Heart left ventricle (tissue), 16 donors: ENCODE measurements around the gene ITPR2. TPM values are rescaled to one million over a fixed set of nuclear protein-coding genes. Genes with fewer than 3 reads are reported as not detected.

ENCODE experiments used
- ATAC-seq, 4 donors: fragments of 200-7000 bp; cut with Tn5 transposase; one replicate each; pipeline ENCODE4 v1.9.1; 2020 to 2022; ENCODE audit warnings: moderate library complexity in 4 of 4, mild to moderate bottlenecking in 3 of 4, moderate number of reproducible peaks in 1 of 4
- DNase-seq, 5 donors: peaks; one replicate each; pipeline ENCODE4 v3.0.0-alpha.2; 2020
- H3K27ac ChIP-seq, 12 donors: fragments of 200-600 bp; sonication (generic) in 4 of 12; one replicate each; pipeline versions ENCODE4 v1.5.0 to v1.8.0; 2016 to 2022; ENCODE audit warnings: mild to moderate bottlenecking in 2 of 12
- H3K27me3 ChIP-seq, 9 donors: fragments of 200-600 bp; sonication (generic) in 2 of 9; one replicate each; pipeline versions ENCODE4 v1.5.1 to v1.8.0; 2016 to 2022; ENCODE audit warnings: mild to moderate bottlenecking in 3 of 9
- H3K36me3 ChIP-seq, 9 donors: fragments of 200-600 bp; sonication (generic) in 2 of 9; one replicate each; pipeline versions ENCODE4 v1.5.0 to v1.8.0; 2018 to 2022; ENCODE audit warnings: mild to moderate bottlenecking in 2 of 9
- H3K4me1 ChIP-seq, 12 donors: fragments of 200-600 bp; sonication (generic) in 4 of 12; one replicate each; pipeline versions ENCODE4 v1.5.0 to v1.8.0; 2016 to 2022; ENCODE audit warnings: mild to moderate bottlenecking in 3 of 12
- H3K4me3 ChIP-seq, 12 donors: fragments of 200-600 bp; sonication (generic) in 4 of 12; one replicate each; pipeline versions ENCODE4 v1.5.0 to v1.8.0; 2017 to 2022; ENCODE audit warnings: mild to moderate bottlenecking in 9 of 12, moderate library complexity in 4 of 12
- H3K9me3 ChIP-seq, 12 donors: fragments of 200-600 bp; sonication (generic) in 4 of 12; one replicate each; pipeline versions ENCODE4 v1.5.0 to v1.8.0; 2016 to 2022; ENCODE audit warnings: mild to moderate bottlenecking in 1 of 12
- POLR2A ChIP-seq, 2 donors: fragments of 450-650 bp; IDR thresholded peaks; one replicate each; pipeline ENCODE4 v1.6.1; 2017; ENCODE audit warnings: antibody characterized with exemption in 2 of 2, mild to moderate bottlenecking in 2 of 2, moderate library complexity in 2 of 2
- WGBS, 4 donors: extraction: QIAGEN DNeasy Blood & Tissue Kit in 2 of 4; methylation state at CpG; one replicate each; pipeline versions ENCODE4 v1.1.5 to v1.1.7; 2013 to 2018; 5-methylcytosine and 5-hydroxymethylcytosine counted together
- intact Hi-C, 10 donors: fragments of 100-400 bp; cut with DNase I; formaldehyde crosslinking; loops; one replicate each; pipeline versions ENCODE4 v1.11.1 to v1.14.2; 2022
- polyA plus RNA-seq, 2 donors: library from polyadenylated mRNA; stranded (reverse); fragments of 200-250 nt; gene quantifications; one replicate each; pipeline ENCODE4 v1.2.3, GENCODE V29; 2013
- total RNA-seq, 9 donors: library from RNA; depleted of rRNA in 2 of 9; stranded (reverse); fragments of >200 nt in 2 of 9; fragmentation: NEBNext Ultra II Directional in 3 of 9; extraction: Animal tissue kit (Norgen Biotek cat#: 25700) in 3 of 9; gene quantifications; one replicate each; pipeline versions ENCODE4 v1.1.0 to v1.2.4, GENCODE V29; 2016 to 2023
- TF ChIP-seq, protein P1 (sequence below), 12 donors: fragments of 200-600 bp; sonication (generic) in 4 of 12; IDR thresholded peaks; one replicate each; pipeline versions ENCODE4 v1.5.0 to v1.8.0; 2018 to 2022; ENCODE audit warnings: antibody characterized with exemption in 12 of 12, mild to moderate bottlenecking in 5 of 12
- donor health status: ischemic (EF 13 %, LVEDD 7.1; RV severe dilation, severe dysfunction).
- donor health status: healthy with polysubstance abuse.
- donor health status: DM: no; HTN: yes; CAD: no.
- donor health status: DM: no; HTN: no; CAD: no.
- donor health status: ischemic (EF 25% LVEDD 6.9; RV normal size, moderate dysfunction).
- donor health status: ischemic (EF 25% LVEDD 5.7; RV mildly dilated, moderate dysfunction).
- donor health status: healthy.
- donor health status: DM: yes; HTN: yes; CAD: no.
- donor health status: ischemic (EF 35%, LVEDD 5.7; RV mildly dilated, moderate dysfunction).
- donor health status: nonischemic (EF 11% LVEDD 7.7; RV severe dilation, severe dysfunction).
- donor health status: DM: yes; HTN: yes; CAD: no.
- donor health status: PGD.
- donor health status: ischemic (EF 29% LVEDD 5.4; RV normal size, mild dysfunction).
- donor health status: nonischemic (EF 23%, LVEDD 6.1; RV moderate dilation, normal function).

ITPR2 gene
- total and polyA plus RNA-seq, 11 donors, result 3.4 to 45.6 (median 11.8) TPM

DNA sequence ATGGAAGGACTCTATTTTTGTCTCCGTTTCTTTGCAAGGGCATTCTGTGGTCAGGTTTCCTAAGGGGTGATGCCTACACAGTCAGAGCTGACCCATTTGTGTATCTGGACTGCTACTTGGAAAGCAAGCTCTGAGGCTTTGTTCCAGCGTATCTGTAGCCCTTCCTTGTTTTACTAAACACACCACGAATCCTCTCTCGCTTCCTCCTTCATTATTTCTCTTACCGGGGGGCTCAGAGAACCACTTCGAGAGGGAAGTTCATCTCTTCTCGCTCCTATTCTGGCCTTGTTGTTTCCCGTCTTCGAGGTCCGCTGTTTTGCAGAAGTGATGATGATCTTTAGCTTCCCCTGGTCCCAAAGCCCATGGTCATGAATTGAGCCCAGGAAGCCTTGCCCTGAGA is 472.9 kb downstream of the ITPR2 start:
- no peak for TF ChIP-seq POLR2A (IDR thresholded peaks at IDR 0.05)
- TF ChIP-seq, protein P1, sequence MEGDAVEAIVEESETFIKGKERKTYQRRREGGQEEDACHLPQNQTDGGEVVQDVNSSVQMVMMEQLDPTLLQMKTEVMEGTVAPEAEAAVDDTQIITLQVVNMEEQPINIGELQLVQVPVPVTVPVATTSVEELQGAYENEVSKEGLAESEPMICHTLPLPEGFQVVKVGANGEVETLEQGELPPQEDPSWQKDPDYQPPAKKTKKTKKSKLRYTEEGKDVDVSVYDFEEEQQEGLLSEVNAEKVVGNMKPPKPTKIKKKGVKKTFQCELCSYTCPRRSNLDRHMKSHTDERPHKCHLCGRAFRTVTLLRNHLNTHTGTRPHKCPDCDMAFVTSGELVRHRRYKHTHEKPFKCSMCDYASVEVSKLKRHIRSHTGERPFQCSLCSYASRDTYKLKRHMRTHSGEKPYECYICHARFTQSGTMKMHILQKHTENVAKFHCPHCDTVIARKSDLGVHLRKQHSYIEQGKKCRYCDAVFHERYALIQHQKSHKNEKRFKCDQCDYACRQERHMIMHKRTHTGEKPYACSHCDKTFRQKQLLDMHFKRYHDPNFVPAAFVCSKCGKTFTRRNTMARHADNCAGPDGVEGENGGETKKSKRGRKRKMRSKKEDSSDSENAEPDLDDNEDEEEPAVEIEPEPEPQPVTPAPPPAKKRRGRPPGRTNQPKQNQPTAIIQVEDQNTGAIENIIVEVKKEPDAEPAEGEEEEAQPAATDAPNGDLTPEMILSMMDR (IDR thresholded peaks at IDR 0.05), result no peak
- H3K27ac ChIP-seq, result peak overlapping the region in 1 of 12 donors; percentile 43

DNA sequence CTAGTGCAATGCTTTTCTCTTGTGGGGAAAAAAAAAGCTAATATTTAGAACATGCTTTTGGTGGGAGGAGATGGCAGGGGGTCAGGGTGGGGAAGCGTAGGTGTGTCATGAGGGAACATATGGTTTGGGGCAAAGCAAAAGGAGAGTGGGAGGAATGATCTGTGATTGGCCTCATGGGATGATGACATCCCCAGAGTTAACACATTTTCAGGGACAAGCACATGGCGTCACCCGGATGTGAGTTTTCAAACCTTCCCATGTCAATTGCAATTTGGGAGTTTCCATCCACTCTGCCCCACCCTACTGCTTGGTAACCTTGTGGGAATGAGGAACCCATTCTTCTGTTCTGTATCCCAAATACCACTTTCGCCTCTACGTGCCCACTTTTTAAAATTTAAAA is 473.4 kb downstream of the ITPR2 start:
- ATAC-seq (no peak), DNase-seq (no peak)
- Histone ChIP-seq H3K27me3 (no peaks in the 10 kb centered on the region), H3K4me3 (no peak overlapping the region), H3K9me3 (no peaks in the 10 kb centered on the region), H3K27ac (peak overlapping the region in 1 of 12 donors; percentile 43), H3K36me3 (no peaks in the 10 kb centered on the region), H3K4me1 (no peaks in the 10 kb centered on the region)
- 95 to 97% (median 96%) methylated on average over 5 of the region's 5 CpGs for WGBS, 4 donors
- intact Hi-C loops, result no loop called here
- no peak for TF ChIP-seq POLR2A (IDR thresholded peaks at IDR 0.05)
- TF ChIP-seq, protein P1 (IDR thresholded peaks at IDR 0.05), result no peak

More for the DNA sequence above, 472.9 kb downstream of the ITPR2 start:
- no peak for DNase-seq
- H3K9me3 ChIP-seq, result no peaks in the 10 kb centered on the region
- WGBS, 4 donors, result 90 to 97% (median 93%) methylated on average over 10 of the region's 10 CpGs
- H3K36me3 ChIP-seq, result no peaks in the 10 kb centered on the region
- no peaks in the 10 kb centered on the region for H3K27me3 ChIP-seq
- H3K4me1 ChIP-seq, result no peaks in the 10 kb centered on the region
- peak in 3 of 4 donors; percentile 22 to 42 (median 29) for ATAC-seq
- no peak overlapping the region for H3K4me3 ChIP-seq
- intact Hi-C loops, result no loop called here

DNA sequence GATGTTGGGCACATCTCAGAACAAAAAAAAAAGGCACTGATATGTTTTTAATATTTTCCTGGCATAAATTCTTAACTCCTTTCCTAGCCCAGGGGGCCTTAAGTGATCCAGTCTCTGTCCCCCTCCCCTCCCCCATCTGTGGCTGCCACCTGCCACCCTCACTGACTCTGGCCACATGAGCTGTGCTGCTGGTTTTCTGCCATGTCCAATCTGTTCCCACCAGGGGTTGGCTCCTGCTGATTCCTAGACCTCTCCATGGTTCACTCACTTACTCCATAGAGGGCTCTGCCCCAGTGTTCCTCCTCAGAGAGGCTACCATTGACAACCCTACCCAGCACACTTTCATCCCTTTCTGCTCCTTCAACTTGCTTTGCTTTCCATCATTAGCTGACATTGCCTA is 474.3 kb downstream of the ITPR2 start:
- no peak for DNase-seq
- Histone ChIP-seq H3K9me3 (no peaks in the 10 kb centered on the region), H3K27me3 (no peaks in the 10 kb centered on the region), H3K27ac (no peak overlapping the region), H3K4me1 (no peaks in the 10 kb centered on the region), H3K36me3 (no peaks in the 10 kb centered on the region), H3K4me3 (no peak overlapping the region)
- ATAC-seq, result no peak
- intact Hi-C loops, result no loop called here
- TF ChIP-seq POLR2A (IDR thresholded peaks at IDR 0.05), result no peak
- TF ChIP-seq, protein P1 (IDR thresholded peaks at IDR 0.05), result no peak

DNA sequence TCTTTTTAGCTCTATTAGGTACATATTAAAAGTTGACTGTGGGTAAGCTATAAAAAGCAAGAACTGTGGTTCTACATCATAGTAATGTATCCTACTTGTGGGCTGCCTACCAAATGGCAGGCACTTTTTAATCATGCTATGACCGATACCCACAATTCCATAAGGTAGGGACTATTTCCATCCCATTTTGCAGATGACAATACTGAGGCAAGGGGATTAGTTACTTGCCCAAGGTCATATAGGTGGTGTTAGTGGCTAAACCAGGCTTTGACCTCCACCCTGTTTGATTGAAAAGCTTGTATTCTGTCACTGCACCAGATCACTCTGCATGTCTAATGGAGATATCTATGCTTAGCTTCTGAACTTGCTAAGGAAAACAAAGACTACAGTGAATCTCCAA is 485.7 kb downstream of the ITPR2 start:
- Histone ChIP-seq H3K4me3 (no peak overlapping the region), H3K27ac (no peak overlapping the region), H3K4me1 (no peaks in the 10 kb centered on the region), H3K27me3 (no peaks in the 10 kb centered on the region), H3K36me3 (no peaks in the 10 kb centered on the region), H3K9me3 (no peaks in the 10 kb centered on the region)
- TF ChIP-seq, protein P1 (IDR thresholded peaks at IDR 0.05), result no peak
- TF ChIP-seq POLR2A (IDR thresholded peaks at IDR 0.05), result no peak
- no peak for ATAC-seq
- WGBS, 4 donors, result 85 to 100% (median 95%) methylated on average over 1 of the region's 1 CpG
- intact Hi-C loops, result no loop called here
- DNase-seq, result no peak
